Amygdala (tissue), 56 donors: ENCODE data around the gene NR4A3.

Source experiments
- DNase-seq, 56 donors: peaks; one replicate each; lab custom pipeline; 2025; lab: John Stamatoyannopoulos, UW

Gene NR4A3

DNA sequence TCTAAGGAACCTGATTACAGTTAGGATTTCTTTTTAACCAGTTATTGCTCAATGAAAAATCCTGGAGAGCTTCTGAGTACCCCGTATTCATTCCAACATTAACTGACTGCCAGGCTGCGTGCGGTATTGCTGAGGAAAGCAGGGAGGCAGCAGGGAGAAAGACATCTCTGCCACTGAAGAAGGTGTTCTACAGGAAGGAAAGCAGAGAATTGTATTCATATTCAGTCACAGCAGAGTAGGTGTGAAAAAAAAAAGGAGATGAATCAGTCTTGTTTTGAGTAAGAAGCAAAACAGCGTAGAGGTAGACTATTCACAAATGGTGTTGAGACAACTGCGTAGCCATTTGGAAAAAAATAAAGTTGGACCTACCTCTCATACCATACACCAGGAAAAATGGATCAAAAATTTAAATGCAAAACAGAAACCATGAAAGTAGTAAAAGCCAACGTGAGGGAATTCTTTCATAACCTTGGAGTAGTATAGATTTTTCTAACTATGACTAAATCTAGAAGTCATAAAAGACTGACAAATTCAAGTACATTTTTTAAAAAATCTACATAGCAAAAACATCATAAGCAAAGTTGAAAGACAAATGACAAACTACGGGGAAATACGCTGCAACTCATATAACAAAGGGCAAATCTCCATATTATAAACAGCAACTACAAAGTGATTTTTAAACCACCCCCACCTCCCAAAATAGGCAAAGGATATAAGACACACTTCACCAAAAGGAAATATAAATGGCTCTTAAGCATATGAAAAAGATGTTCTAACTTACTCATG, 9.9 kb upstream of the NR4A3 start:
- no peak for DNase-seq

DNA sequence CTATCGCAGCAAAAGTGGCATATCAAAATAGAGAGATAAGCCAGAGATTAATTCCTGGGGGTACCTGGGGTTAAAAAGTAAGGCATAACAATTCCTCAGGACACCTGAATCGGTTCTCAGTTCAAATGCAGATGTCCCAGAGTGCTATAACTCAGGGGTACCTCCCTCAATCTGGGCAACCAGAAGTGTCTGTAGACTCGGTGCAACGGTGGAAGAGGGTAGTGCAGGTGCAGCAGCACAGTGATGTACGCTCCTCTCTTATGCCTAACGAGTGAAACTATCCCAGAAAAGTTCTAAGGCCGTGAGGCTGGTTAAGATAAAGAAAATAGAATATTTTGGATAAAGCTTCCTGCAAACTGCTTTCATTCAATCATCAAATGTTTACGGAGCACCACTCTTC, 7.9 kb upstream of the NR4A3 start:
- DNase-seq, result no peak

DNA sequence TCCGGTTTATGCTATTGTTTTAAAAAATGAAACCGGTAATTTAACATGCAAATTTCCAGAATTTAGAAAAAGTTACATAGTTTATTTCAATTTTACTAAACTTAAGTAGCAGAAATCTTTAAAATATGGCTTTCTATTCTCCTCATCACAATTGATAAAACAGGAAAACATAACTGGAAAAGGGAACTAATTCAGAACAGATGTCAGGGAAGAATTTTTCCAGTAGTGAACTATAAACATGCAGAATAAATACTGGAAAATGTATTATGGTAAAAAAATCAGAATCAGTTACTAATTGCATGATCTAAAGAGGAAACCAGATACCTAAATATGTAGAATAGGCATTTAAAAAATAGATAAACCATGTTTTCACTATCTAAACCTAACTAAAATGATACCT, 7.3 kb upstream of the NR4A3 start:
- DNase-seq, result no peak

DNA sequence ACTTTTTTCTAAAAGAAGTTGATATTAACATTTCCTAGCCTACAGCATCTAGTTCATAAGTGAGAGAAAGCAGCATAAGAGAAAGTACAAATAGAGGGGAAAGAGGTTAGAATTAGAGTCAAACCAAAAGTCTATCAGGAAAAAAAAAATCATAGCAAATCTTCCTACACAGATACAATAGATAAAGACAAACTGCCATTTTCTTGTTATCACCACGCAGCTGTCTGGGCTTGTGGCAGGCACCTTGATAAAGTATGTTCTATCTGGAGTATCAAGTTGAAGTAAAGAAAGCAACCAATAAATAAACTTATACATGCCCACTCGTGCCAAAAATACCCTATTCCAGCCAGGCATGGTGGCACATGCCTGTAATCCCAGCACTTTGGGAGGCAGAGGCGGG, 5.3 kb upstream of the NR4A3 start:
- DNase-seq, result no peak

DNA sequence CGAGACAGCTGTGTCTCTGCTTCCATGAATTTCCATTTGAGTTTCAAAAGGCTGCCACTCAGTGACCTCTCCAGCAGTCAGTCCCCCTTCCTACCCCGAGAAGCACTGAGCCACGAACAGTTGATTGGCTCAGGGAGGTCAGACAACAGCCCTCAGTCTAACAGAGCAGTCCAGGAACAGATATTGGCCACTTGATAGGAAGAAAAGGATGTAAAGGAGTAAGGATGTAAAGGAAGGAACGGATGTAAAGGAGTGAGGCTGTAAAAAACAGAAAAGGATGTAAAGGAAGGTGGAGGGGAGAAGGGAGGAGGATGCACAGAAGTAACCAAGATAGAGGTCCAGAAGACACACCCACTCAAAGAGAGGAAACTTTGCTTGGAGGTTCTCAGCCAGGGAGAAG, 3.2 kb upstream of the NR4A3 start:
- no peak for DNase-seq

DNA sequence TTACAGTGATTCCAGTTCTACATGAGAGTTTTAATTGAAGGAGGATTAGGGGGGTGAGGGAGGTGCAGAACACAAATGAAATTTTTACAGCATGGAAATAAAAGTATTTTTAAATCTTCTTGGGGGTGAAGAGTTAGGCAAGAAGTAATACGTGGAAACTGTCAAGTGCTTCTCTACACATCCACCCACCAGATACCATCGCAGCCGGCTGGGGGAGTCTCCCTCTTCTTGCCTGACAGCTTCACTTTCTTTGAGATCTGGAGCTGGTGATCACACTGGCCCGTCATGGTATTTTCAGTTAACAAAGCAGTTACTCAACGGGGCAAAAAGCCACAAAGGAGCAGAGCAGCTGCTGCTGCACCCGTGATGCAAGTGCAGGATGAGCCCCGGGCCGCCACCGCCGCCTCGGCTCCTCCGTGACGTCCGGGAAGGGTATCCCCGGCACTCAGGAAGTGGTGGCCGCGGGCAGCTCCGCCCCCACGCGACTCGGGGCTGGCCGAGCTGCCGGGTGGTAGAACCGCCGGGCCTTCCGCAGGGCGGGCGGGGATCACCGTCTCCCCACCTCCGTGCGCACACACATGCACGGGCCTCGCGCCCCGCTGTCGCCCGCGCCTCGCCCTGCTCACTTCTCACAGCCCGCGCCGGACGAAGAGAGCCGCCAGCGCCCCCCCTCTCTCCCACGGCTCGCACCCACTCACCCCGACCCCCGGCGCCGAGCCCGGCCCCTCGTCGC, 2.4 kb upstream of the NR4A3 start:
- peak in 49 of 56 donors; percentile 26 to 93 (median 80) for DNase-seq

DNA sequence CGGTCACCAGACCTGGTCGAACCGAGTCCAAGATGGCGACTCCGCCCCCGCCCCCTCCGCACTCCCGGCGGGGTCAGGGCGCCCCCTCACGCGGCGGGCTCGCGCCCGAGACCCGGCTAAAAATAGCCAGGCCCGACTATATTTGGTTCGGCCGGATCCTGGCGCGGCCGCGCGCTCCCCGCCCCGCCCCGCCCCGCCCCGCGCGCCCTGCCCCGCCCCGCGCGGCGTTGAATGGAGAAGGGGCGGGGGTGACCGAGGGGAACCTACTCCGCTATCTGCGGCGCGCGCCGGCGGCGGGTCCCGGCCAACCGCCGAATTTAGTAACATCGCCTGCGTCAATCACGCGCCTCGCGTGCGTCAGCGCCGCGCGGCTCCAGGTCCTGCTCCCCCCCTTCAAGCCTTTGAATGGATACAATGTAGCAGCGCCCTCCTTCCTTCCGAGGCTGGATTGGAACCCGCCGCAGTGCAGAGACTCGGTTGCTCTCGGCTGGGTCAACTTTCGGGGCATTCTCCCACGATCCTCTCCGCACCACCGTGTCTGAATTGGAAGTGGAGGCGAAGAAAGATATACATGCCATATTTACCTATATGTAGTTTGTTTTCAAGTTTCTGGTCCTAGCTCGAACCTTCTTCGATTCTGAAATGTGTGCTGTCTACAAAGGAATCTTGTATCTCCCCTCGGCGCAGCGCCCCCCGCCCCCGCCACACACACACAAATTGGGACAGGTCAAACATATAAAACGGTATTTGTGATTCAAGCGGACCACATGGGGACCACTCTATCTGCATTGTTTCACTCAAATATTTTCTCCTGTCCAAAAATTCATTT, 1.6 kb upstream of the NR4A3 start:
- DNase-seq, result peak in 55 of 56 donors; percentile 60 to 99 (median 87)

DNA sequence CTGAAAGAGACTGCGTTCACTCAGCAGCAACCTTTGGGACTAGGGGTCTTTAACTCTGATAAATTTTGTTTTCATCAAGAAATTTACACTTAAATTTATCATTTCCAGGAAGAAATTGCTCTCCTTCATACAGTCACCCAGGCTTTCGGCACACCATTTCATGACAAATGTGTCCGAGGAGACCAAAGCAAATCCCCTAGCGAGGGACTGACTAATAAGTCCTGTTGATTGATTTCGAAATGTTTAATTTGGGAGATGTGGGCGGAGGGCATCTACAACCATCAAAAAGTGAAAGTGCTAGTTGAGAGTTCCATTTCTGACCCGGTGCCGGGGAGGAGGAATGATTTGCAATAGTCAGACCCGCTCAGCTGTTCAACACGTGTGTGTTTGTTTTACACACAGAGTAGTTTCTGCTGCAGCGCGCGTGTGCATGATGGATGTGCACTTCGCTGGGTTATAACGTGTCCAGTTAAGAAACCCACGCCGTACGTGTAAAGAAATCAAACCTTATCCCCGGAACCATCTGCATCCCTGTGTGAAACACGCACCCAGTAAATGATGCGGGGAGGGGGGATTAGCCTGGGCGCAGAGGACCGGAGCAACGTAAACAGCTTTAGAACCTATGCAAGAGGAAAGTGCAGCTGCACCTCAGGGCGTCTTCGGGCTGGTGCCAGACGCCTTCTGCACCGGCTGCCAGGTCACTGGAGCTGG, 845 bp upstream of the NR4A3 start:
- DNase-seq, result peak in 30 of 56 donors; percentile 25 to 87 (median 68)

DNA sequence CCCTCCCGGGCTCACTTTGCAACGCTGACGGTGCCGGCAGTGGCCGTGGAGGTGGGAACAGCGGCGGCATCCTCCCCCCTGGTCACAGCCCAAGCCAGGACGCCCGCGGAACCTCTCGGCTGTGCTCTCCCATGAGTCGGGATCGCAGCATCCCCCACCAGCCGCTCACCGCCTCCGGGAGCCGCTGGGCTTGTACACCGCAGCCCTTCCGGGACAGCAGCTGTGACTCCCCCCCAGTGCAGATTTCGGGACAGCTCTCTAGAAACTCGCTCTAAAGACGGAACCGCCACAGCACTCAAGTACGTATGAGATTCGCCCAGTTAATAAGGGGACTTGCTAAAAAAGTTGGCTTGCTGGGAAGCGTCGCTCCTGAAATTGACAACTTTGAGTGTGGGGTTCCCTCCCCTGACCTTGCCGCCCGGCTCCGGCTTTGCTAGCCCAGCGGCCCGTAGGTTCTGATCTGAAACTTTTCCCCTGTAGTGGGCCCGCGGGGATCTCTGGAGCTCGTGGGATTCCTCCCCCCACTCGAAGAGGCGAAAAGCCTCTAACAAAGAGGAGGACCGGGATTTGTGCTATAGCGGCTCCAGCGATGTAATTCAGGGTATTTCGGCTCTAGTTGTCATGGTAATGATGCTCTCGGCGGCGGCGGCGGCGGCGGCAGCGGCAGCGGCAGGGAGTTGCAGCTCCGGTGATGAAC, 572 bp downstream of the NR4A3 start:
- DNase-seq, result peak in 28 of 56 donors; percentile 12 to 77 (median 48)

DNA sequence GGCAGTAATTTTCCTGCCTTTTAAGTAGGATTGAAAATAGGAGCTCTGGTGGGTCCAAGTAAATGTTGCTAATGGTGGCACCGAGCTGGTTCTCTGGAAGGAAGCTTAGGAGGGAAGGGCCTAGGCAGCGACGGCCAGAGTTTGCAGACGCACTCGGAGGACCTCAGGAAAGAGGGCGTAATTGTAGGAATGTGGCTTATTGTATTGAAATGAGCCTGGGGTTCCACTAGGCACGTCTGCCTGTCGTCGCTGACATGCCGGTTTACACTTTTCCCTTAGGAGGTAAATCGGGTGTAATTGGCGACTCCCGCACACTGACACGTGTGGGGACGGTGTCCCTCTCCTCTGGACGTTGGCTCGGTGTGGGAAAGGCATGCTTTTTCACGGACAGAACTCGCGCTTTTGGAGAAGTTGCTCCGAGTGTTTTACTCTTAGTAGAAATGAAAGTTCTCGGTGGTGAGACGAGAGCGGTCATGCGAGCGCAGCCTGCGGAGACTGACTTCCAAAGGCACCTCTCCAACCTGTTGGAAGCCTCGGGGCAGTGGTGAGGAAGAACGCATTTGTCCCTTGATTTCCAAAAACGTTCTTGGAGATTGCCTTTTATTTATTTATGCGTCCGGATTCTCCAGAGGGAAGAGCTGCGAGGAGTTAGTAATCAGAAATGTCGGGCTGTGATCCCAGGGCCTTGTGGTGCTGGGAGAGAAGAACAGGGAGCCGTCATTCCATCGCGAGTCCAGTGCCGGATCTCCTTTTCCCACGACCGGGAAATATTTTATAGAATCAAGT, 1.3 kb downstream of the NR4A3 start:
- DNase-seq, result peak in 8 of 56 donors; percentile 18 to 67 (median 41)

DNA sequence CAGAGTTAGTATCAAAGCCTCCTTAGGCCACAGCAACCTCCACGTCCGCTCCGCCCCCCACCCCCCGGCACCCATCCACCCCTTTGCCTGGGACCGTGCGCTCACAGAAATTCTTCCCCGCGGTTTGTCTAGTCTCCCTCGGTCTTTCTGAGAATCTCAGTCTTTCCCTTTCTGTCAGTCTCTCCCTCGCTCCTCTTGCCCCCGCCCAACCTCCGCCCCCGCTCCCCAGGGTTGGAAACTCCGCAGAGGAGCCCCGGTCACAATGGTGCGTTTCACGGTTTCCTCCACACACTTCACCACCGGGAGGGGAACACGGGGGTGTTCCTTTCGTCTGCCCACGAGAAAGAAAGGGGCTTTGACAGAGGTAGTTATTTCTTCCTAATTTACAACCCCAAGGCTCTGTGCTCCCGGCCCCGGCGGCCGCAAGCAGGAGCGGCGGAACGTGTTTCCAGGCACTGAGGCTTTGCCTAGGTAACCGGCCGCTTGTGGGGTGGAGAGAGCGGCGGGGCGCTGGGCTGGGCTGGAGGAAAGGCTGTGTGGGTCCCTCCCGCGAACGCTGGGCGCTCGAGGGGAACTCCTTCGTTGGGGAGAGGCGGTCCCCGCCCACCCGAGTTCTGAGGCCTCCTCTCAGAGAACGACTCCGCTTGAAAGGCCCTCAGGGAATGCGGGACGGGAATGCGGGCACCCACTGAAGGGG, 2.1 kb downstream of the NR4A3 start:
- DNase-seq, result peak in 22 of 56 donors; percentile 10 to 69 (median 36)

DNA sequence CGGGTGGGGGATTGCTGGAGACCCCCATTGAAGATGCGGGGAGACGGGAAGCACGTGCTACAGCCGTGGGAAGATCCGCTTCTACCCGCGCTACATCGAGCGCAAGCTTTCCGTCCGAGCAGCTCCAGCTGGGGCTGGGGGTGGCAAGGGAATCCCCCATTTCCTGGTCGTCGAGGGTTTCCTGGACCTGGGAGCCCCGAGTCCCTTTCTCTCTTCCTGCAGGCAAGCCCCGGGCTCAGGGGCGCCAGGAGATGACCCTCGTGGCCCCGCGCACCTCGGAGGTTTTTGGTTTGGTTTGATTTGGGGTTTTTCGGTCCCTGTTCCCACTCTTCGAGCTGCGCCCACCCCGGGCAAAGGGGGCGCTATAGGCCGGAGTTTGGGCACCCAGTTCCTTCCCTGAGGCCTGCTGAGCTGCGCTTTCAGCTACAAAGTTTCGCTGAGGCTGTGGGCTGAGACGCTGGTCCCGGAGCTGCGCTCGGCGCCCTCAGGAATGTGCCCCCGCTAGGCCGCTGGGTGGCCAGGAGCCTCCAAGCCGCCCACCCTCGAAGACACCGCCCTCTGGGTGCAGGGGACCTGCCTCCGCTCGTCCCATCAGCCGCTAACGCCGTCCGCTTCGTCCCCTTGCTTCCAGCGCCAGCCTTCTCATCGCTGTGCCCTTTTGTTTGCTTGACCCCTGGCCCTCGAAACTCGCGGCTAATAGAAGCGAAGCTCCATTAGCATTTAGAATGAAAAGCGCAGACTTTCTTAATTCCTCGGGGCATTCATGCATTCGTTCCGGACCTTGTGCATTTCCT, 2.9 kb downstream of the NR4A3 start:
- DNase-seq, result peak in 5 of 56 donors; percentile 9 to 63 (median 32)

DNA sequence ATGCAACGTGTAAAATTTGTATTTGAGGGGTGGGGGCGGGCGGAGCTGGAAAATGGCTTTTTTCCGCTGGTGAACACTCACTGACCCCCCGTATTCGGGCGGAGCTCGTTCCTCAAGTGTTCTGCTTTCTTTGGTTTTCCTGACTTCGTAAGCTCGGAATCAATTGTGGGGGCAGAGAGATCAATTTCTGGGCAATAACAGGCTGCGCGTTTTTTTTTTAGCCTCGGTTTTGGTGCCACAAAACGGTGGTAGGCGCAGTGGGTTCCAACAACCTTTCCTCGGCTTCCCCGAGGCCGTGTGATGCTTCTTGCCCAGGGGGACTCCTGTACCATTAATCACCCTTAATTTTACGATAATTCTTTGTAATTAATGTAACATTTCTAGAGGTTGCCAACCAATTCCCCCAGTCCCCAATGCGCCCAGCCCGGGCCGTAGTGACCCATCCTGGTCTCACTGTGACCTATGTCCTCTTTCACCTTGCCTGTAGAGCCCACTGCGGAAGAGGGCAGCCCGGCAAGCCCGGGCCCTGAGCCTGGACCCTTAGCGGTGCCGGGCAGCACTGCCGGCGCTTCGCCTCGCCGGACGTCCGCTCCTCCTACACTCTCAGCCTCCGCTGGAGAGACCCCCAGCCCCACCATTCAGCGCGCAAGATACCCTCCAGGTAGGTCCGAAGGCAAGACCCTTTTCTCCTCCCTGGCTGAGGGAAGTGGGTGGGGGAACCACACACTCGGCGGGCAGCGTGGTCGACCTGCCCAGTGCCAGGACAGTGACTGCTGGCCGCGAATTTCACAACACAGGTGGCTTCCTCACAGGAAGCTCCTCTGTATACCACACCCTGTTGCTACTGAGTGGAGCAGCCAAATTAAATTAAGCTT, 3.7 kb downstream of the NR4A3 start:
- no peak for DNase-seq

DNA sequence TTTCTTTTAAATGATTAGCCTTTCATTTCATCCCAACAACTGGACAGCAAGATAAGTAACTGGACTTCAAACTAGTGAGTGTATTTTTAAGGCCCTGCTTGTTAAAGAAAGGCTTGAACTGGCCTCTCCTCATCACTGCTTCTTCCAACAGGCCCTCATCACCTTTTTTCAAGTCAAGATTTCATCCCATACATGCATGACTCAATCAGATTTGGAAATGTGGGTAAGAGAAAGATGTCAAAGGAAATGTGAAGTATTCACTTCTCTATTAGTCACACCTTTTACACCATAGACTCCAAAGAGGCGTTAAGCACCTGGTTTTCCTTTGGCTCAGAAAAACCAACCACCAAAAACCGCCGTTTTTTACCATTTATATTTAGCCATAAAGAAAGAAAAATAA, 4.9 kb downstream of the NR4A3 start:
- no peak for DNase-seq

DNA sequence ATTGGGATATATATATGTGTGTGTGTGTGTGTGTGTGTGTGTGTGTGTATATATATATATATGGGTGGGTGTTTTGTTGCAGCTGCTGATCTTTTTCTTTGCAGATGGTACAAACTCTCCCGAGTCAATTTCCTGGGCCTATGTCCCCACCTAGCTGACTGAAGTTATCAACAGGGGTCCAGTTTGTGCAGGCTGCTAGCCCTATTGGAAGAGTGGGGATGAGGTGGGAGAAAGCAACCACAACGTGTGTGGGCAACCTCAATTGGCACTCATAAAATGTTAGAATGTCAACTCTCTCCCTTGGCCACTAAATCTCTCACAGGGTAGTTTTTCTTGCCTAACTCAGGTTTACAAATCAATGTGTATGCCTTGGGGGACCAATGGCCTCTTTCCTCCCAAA, 5.6 kb downstream of the NR4A3 start:
- DNase-seq, result no peak

DNA sequence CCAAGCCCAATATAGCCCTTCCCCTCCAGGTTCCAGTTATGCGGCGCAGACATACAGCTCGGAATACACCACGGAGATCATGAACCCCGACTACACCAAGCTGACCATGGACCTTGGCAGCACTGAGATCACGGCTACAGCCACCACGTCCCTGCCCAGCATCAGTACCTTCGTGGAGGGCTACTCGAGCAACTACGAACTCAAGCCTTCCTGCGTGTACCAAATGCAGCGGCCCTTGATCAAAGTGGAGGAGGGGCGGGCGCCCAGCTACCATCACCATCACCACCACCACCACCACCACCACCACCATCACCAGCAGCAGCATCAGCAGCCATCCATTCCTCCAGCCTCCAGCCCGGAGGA, 6.3 kb downstream of the NR4A3 start:
- no peak for DNase-seq
